NCI-H128 (cell line): ENCODE results near the gene SLC25A6.
"Not testable (repeated sequence)": the region's sequence is repeated elsewhere in the genome, so short reads cannot be mapped to it uniquely, and the experiment has no call there.

ENCODE experiments used
- DNase-seq: peaks from one replicate; lab custom pipeline; 2025; ENCODE audit not compliant: unreplicated experiment; lab: John Stamatoyannopoulos, UW

Gene SLC25A6

DNA sequence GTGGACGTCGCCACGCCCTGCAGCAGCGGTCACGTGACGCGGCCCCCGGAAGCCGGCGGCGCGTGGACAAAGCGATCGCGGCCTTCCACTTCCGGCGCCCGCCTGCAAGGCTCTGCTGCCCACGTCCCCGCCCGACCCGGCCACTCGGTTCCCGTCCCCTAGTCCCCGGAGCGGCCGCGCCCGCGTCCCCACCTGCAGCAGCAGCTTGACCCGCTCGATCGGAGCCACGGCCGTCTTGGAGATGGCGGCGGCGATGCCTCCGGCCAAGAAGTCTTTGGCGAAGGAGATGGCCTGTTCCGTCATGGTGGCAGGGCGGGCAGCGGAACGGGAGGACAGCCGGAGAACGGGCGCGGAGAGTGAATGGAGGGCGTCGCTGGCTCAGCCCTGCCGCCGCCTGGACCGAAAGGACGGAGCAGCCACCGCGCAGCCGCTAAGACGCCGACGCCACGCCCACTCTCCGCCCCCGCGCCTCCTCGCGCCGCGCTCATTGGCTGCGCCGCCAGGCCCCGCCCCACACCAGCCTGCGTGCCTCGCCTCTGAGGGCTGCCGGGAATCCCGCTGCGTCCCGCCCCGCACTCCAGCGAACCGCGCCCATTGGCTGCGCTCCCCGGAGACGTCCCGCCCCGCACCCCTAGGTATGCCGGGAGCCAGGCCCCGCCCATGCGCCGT lies at the start of gene SLC25A6:
SLC25A6 (minus strand) TSS at position 407 of the 669 bp plus-strand sequence; CDS start at position 303, 104 bp downstream.
- DNase-seq = no peak

DNA sequence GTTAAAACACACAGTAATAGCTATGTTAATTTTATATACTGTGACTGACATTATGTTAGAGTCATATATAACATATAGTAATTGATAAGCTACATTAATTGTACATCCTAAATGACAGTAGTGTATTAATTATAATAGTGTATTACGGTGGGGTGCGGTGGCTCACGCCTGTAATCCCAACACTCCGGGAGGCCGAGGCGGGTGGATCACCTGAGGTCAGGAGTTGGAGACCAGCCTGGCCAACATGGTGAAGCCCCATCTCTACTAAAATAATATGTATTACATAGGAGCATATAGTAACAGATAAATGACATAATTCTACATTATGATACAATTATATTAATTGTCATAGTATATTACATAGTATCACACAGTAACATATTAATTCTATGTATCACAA lies 48.6 kb upstream of the SLC25A6 start:
- DNase-seq = no peak

- DNase-seq = no peak
Measured at GRCh38 chrX:1435241-1435895, 43.5 kb upstream of the SLC25A6 start.

DNA sequence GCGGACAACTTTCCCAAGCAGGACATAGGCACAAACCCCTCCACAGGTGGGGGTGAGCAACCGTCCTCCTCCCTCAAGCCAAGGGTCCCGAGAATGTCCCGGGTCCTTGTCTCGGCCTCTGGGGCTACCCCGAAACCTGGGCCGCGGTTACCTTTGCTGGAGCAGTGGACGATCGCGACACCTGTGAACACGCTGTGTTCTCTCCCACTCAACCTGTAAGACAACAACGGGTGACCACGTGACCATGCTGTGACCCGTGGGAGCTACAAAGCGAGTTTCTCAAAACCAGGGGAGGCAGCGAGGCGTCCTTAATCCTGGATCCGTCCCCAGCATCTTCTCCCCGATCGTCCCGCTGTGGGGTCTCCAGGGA lies 42.9 kb upstream of the SLC25A6 start:
- no peak for DNase-seq

DNA sequence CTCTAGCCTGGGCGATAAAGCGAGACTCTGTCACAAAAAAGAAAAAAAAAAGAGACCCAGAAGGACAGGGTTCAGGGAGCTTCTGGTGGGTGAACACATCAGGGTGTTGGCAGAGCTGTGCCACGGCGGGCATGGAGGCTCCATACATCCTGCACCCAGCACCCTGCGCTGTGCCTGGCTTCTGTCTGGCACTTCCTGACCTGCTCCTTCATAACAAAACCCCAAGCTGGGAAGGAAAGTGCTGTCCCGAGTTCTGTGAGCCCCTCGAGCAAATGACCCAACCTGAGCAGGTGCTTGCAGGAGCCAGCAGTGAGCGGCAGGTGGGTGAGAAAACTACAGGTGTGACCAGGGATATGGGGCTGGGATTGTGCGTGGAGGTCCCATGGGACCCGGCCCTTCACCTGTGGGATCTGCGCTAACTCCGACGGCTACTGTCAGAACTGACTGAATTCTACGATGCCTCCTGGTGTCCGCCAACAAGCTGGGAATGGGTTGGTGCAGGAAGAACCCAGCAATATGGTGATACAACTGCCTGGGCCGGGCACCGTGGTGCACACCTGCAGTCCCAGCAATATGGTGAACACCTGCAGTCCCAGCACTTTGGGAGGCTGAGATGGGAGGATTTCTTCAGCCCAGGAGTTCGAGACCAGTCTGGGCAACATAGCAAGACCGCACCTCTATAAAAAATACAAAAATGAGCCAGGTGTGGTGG lies 41.9 kb upstream of the SLC25A6 start:
- no peak for DNase-seq

DNA sequence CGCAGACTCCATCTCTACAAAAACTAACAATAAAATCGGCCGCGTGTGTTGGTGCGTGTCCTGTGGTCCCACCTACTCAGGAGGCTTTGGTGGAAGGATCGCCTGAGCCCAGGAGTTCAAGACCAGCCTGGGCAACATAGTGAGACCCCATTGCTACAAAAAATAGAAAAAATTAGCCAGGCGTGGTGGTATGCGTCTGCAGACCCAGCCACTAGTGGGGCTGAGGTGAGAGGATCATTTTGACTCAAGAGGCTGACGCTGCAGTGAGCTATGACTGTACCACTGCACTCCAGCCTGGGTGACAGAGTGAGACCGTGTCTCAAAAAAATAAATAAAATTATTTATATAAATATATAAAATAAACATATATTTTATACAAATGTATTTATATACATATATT lies 38.5 kb upstream of the SLC25A6 start:
- no peak for DNase-seq

DNA sequence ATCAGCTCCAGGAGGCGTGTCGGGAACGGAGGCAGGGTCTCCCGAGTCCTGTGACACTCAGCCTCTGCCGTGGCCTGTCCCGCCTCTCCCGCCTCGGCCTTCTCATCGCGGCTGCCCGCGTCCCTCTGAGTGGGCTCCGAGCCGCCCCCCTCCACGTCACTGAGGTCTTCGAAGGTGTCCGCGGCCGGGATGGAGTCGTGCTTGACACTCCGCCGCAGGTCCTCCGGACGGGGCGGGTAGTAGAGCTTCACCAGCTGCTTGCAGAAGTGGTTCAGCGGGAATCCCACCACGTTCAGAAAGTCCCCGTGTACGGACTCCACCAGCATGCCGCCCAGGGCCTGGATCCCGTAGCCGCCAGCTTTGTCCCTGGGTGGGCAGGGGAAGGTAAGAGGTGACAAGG lies 35.8 kb upstream of the SLC25A6 start:
- DNase-seq = no peak

- DNase-seq = not testable (repeated sequence)
Measured at GRCh38 chrX:1426321-1426720, 34.4 kb upstream of the SLC25A6 start.

DNA sequence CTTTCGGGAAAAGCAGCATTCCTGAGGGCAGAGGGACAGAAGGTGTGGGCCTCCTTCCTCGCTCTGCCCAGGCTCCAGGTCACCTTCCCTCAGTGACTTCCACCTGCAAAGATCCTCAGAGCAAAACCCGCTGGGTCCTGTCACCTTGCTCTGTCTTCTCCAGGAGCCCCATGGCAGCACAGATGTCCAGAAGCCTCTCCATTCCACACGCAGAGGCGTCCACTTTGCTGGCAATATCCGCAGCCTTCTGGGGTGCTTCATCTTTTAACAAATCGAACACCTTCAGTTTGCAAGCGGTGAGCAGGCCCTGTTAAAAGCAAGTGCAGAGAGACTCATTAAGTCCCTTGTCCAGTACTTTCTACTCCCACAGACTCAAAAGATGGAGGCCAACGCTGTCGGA lies 33.5 kb upstream of the SLC25A6 start:
- no peak for DNase-seq

DNA sequence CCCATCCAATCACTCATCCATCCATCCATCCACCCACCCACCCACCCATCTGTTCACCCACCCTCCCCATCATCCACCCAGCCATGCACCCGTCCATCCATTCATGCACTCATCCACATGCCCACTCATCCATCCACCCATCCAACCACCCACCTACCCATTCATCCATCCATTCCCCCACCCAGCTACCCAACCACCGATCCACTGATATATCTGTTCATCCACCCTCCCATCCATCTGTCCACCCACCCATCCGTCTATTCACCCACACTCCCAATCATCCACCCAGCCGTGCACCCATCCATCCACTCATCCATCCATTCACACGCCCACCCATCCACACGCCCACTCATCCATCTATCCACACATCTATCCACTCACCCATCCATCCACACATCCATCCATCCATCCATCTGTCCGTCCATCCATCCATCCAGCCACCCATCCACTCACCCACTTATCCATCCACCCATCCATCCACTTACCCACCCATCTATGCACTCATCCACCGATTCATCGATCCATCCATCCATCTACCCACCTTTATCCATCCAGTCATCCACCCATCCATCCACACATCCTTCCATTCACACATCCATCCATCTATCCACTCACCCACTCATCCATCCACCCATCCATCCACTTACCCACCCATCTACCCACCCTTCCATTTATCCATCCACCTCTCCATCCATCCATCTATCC lies 32.4 kb upstream of the SLC25A6 start:
- DNase-seq = no peak

DNA sequence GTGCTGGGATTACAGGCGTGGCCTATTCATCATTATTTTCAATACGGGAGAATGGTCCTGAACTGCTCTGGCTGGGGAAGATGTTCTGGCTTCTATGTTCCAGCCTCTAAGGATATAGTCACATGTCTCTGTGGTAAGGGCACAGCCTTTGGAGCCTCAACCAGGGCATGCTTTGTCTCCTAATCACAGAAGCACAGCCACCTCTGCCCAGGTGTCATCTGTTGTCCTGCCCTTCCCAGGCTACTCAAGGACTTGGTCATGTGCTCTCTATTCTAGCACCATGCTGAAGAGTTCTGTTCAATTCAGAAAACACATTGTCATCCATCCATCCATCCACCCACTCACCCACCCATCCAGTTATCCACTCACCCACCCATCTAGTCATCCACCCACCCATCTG lies 31.3 kb upstream of the SLC25A6 start:
- no peak for DNase-seq

GRCh38 chrX:1422135-1422465 lies 30.2 kb upstream of the SLC25A6 start:
- DNase-seq = no peak

- no peak for DNase-seq
Measured at GRCh38 chrX:1421433-1422134, 29.7 kb upstream of the SLC25A6 start.

GRCh38 chrX:1420371-1420770 lies 28.5 kb upstream of the SLC25A6 start:
- DNase-seq = no peak

DNA sequence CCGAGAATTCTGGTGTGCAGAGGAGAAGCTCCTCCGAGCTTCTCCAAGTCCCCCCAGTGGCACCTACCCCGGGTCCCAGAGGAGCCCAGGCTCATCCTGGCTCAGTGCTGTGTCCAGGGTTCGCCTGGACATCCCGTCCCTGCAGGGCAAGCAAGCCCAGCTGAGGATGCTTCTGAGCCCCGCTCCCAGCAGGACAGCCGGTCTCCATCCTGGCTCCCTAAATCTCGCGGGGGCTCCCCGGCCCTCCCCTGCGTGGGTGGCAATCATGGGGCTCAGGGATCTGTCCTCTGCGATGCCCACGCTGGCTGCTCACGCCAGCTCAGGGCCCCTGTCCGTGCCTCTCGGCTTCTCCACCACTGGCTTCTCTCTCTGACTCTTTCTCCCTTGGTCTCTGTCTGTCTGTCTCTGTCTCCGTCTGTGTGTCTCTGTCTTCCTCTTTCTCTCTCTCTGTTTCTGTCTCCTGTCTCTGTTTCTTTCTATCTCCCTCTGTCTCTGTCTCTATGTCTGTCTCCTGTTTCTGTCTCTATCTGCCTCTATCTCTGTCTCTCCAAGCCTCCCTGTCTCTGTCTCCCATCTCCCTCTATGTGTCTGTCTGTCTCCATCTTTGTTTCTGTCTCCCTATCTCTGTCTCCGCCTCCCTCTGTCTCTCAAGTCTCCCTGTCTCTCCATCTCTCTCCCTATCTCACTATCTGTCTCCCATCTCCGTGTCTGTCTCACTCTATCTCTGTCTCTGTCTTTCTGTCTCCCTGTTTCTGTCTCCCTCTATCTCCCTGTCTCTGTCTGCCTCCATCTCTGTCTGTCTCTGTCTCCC lies 27.8 kb upstream of the SLC25A6 start:
- no peak for DNase-seq

DNA sequence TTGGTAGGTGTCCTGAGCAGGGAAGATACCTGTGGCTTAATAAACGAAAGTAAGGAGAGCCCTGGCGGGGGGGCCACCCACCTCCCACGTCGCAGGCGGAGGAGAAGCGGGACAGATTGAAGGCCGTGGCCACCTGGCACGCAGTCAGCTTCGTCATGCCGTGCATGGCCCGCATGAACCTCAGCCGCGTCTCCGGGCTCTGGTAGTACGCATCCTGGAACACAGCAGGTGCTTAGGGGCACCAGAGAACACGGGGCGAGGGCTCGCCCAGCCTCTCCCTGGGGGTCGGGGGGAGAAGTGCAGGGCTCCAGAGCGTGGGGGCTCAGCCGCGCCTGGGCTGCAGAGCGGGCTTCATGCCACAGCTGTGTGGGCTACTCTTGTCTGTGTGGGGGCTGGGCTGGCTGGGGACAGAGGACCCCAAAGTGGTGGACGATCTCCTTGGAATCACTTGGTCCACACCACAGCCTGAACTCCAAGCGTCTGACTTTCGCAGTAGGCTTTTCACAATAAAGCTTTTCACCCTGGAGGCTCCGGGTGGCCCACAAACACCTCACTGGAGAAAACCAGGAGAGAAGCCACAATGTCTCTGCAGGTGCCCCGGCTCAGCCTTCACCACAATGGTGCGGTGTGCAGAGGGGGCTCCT lies 27.1 kb upstream of the SLC25A6 start:
- DNase-seq = no peak

DNA sequence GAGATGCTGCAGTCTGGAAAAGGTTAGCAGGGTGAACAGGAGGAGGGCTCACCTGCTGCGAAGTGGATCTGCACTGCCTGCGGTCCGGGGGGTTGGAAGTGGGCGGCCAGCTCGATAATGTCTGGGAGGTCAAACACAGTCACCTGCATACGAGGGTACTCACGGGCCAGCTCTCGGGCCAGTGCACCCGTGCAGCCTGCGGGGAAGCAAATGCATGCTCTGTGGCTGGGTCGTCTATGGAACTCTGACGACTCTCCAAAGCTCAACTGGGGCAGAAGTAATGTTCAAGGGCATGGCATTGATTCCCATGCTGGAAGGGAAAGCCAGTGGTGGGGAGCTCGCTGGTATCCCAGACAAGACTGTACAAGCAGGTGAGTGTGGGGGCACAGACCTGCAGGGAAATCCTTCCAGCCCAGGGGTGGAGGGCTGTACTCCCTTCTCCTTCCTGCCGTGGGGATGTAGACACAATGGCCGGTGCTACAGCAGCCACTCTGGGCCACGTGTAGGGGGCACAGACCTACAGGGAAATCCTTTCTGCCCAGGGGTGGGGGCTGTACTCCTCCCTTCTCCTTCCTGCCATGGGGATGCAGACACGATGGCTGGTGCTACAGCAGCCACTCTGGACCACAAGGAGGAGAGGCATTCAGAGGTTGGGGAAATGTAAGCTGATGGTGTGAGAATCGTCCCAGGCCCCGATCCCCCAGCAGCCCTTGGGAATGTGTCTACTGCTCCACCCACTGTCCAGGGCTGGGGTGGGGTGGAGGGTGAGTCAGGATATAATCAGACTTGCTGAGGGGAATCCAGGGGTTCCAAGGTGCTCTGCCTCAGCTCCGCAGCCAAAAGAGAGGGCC lies 26.2 kb upstream of the SLC25A6 start:
- DNase-seq = no peak

- no peak for DNase-seq
Measured at GRCh38 chrX:1416965-1417760, 25.2 kb upstream of the SLC25A6 start.
